ENCODE measurements around the gene ARVCF. TPM values are rescaled to one million over a fixed set of nuclear protein-coding genes. Genes with fewer than 3 reads are reported as not detected.

Gene ARVCF
- total RNA-seq, 2 donors from 2014 or later = 39.6 to 65.9 TPM

GRCh38 chr22:20039683-20040325 lies 23.2 kb upstream of the ARVCF start:
- no peak overlapping the region for H3K4me3 ChIP-seq
- no peak for TF ChIP-seq CTCF (IDR thresholded peaks at IDR 0.05)
- no peak for TF ChIP-seq POLR2A (IDR thresholded peaks at IDR 0.05)
- TF ChIP-seq POLR2AphosphoS5 (IDR thresholded peaks at IDR 0.05) = peak; percentile 48
- intact Hi-C loops (cut with DNase I) = no loop called here
- peak; percentile 48 for DNase-seq (ENCODE audit: low spot score)
- H3K4me1 ChIP-seq (replicated peaks) = no peaks in the 10 kb centered on the region
- H3K9me3 ChIP-seq = no peaks in the 10 kb centered on the region
- H3K27ac ChIP-seq = no peak overlapping the region
- H3K36me3 ChIP-seq = peaks cover 0 to 5% of the 10 kb centered on the region in 2 donors
- H3K27me3 ChIP-seq (replicated peaks; ENCODE audit: insufficient read depth) = no peaks in the 10 kb centered on the region
- 68% methylated on average over 9 of the region's 9 CpGs for WGBS

- TF ChIP-seq POLR2A (IDR thresholded peaks at IDR 0.05) = no peak
- peak; percentile 44 for TF ChIP-seq POLR2AphosphoS5 (IDR thresholded peaks at IDR 0.05)
- TF ChIP-seq CTCF (IDR thresholded peaks at IDR 0.05) = no peak
- Histone ChIP-seq H3K4me3 (no peak overlapping the region), H3K36me3 (peaks cover 0 to 5% of the 10 kb centered on the region in 2 donors), H3K9me3 (no peaks in the 10 kb centered on the region), H3K27ac (peak overlapping the region in 1 of 2 donors; percentile 29), H3K4me1 (replicated peaks) (no peaks in the 10 kb centered on the region), H3K27me3 (replicated peaks; ENCODE audit: insufficient read depth) (no peaks in the 10 kb centered on the region)
- intact Hi-C loops (cut with DNase I) = no loop called here
- WGBS = 73% methylated on average over 7 of the region's 7 CpGs
- no peak for DNase-seq (ENCODE audit: low spot score)
These were observed 22.0 kb upstream of the ARVCF start for GRCh38 chr22:20038574-20038973.

DNA sequence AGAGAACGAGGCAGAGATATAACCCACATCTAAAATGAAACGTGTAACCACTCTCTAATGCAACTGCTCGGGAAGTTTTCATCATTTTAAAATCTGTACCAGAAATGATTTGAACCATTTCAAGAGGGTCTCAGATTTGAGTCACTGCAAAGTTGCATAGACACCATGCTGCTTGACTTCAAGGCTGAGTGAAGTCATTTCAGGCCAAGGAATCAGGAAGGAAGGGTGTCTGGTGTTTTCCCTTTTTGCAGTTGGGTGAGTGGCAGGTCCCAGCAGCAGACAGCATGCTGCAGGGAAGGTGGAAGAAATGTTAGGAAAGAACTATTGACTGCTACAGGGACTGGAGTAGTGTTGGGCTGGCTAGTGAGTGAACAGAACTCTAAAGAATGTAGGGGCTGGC lies 20.8 kb upstream of the ARVCF start:
- Histone ChIP-seq H3K4me1 (replicated peaks) (no peaks in the 10 kb centered on the region), H3K4me3 (no peak overlapping the region), H3K9me3 (no peaks in the 10 kb centered on the region), H3K27me3 (replicated peaks; ENCODE audit: insufficient read depth) (no peaks in the 10 kb centered on the region), H3K27ac (no peak overlapping the region), H3K36me3 (peaks cover 0 to 5% of the 10 kb centered on the region in 2 donors)
- no peak for DNase-seq (ENCODE audit: low spot score)
- TF ChIP-seq POLR2A (IDR thresholded peaks at IDR 0.05) = no peak
- TF ChIP-seq POLR2AphosphoS5 (IDR thresholded peaks at IDR 0.05) = no peak
- TF ChIP-seq CTCF (IDR thresholded peaks at IDR 0.05) = no peak
- intact Hi-C loops (cut with DNase I) = no loop called here
- 94% methylated on average over 3 of the region's 3 CpGs for whole genome bisulfite sequencing

GRCh38 chr22:20036535-20037392 lies 20.1 kb upstream of the ARVCF start:
- Histone ChIP-seq H3K9me3 (no peaks in the 10 kb centered on the region), H3K27me3 (replicated peaks; ENCODE audit: insufficient read depth) (no peaks in the 10 kb centered on the region), H3K36me3 (peaks cover 0 to 5% of the 10 kb centered on the region in 2 donors), H3K27ac (no peak overlapping the region), H3K4me3 (no peak overlapping the region), H3K4me1 (replicated peaks) (no peaks in the 10 kb centered on the region)
- 95% methylated on average over 25 of the region's 25 CpGs for WGBS
- intact Hi-C loops (cut with DNase I) = no loop called here
- TF ChIP-seq POLR2AphosphoS5 (IDR thresholded peaks at IDR 0.05) (no peak), POLR2A (IDR thresholded peaks at IDR 0.05) (no peak), CTCF (IDR thresholded peaks at IDR 0.05) (no peak)
- DNase-seq (ENCODE audit: low spot score) = no peak
